Ascending aorta (tissue), 2 donors: ENCODE measurements around the gene SHROOM2. TPM values are rescaled to one million over a fixed set of nuclear protein-coding genes. Genes with fewer than 3 reads are reported as not detected.

Experiments
- DNase-seq, 2 donors: peaks; one replicate each; pipeline ENCODE4 v3.0.0-alpha.2; 2019; ENCODE audit warnings: low spot score in 2 of 2
- H3K27ac ChIP-seq, 2 donors: fragments of 200-600 bp; sonication (generic); one replicate each; pipeline ENCODE4 v1.5.1; 2016 to 2017; ENCODE audit warnings: mild to moderate bottlenecking in 1 of 2
- H3K27me3 ChIP-seq: fragments of 200-600 bp; sonication (generic); one replicate; pipeline ENCODE4 v1.5.1; 2017
- H3K36me3 ChIP-seq, 2 donors: fragments of 200-600 bp; sonication (generic); one replicate each; pipeline ENCODE4 v1.5.1; 2016
- H3K4me1 ChIP-seq, 2 donors: fragments of 200-600 bp; sonication (generic); one replicate each; pipeline ENCODE4 v1.5.1; 2016 to 2017; ENCODE audit warnings: mild to moderate bottlenecking in 1 of 2
- H3K4me3 ChIP-seq, 2 donors: fragments of 200-600 bp; sonication (generic); one replicate each; pipeline ENCODE4 v1.5.1; 2016 to 2017; ENCODE audit warnings: mild to moderate bottlenecking in 1 of 2
- H3K9me3 ChIP-seq, 2 donors: fragments of 200-600 bp; sonication (generic); one replicate each; pipeline ENCODE4 v1.5.1; 2016
- intact Hi-C: fragments of 100-400 bp; cut with DNase I; formaldehyde crosslinking; loops from one replicate; pipeline ENCODE4 v1.15.1; 2023
- total RNA-seq: library from RNA; depleted of rRNA; stranded (reverse); fragments of >200 nt; gene quantifications from one replicate; pipeline ENCODE4 v1.1.0, GENCODE V29; 2016
- TF ChIP-seq, protein P1 (sequence below), 3 experiments: fragments of 200-600 bp in 2 of 3; fragments of 450-650 bp in 1 of 3; sonication (generic) in 2 of 3; IDR thresholded peaks; one replicate each; pipeline ENCODE4 v1.5.1; 2016 to 2019; ENCODE audit warnings: antibody characterized with exemption in 3 of 3, mild to moderate bottlenecking in 1 of 3, moderate library complexity in 1 of 3

SHROOM2 gene
- total RNA-seq, 1 donor from 2014 or later = 7.5 TPM

DNA sequence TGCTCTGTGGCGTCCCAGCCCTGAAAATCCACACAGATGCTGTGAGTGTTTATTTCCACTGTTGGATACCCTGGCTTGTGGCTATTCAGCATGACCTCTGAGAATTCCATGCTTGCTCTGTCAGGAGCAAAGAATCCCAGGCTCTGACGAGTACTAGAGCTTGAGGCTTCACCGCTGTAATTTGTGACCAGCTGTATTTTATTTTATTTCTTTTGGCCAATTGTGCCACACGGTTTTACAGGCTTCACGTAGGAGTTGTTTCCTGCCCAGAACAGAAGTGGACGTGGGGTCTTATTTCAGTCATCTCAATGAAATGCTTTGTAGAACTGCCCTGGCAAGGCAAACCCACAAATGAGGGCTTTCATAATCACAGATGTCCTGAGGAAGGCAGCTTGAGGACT, 111.5 kb downstream of the SHROOM2 start:
- Histone ChIP-seq H3K27ac (no peak overlapping the region), H3K4me1 (no peaks in the 10 kb centered on the region), H3K36me3 (no peaks in the 10 kb centered on the region), H3K9me3 (no peaks in the 10 kb centered on the region), H3K4me3 (no peak overlapping the region), H3K27me3 (no peaks in the 10 kb centered on the region)
- TF ChIP-seq, protein P1, sequence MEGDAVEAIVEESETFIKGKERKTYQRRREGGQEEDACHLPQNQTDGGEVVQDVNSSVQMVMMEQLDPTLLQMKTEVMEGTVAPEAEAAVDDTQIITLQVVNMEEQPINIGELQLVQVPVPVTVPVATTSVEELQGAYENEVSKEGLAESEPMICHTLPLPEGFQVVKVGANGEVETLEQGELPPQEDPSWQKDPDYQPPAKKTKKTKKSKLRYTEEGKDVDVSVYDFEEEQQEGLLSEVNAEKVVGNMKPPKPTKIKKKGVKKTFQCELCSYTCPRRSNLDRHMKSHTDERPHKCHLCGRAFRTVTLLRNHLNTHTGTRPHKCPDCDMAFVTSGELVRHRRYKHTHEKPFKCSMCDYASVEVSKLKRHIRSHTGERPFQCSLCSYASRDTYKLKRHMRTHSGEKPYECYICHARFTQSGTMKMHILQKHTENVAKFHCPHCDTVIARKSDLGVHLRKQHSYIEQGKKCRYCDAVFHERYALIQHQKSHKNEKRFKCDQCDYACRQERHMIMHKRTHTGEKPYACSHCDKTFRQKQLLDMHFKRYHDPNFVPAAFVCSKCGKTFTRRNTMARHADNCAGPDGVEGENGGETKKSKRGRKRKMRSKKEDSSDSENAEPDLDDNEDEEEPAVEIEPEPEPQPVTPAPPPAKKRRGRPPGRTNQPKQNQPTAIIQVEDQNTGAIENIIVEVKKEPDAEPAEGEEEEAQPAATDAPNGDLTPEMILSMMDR (IDR thresholded peaks at IDR 0.05) = no peak
- no peak for DNase-seq
- intact Hi-C loops = no loop called here

- intact Hi-C loops = no loop called here
- Histone ChIP-seq H3K36me3 (no peaks in the 10 kb centered on the region), H3K4me1 (no peaks in the 10 kb centered on the region), H3K27me3 (no peaks in the 10 kb centered on the region), H3K4me3 (no peak overlapping the region), H3K27ac (no peak overlapping the region), H3K9me3 (no peaks in the 10 kb centered on the region)
- TF ChIP-seq, protein P1 (IDR thresholded peaks at IDR 0.05) = no peak
- DNase-seq = no peak
Measured at GRCh38 chrX:9899640-9900111, 113.4 kb downstream of the SHROOM2 start.

DNA sequence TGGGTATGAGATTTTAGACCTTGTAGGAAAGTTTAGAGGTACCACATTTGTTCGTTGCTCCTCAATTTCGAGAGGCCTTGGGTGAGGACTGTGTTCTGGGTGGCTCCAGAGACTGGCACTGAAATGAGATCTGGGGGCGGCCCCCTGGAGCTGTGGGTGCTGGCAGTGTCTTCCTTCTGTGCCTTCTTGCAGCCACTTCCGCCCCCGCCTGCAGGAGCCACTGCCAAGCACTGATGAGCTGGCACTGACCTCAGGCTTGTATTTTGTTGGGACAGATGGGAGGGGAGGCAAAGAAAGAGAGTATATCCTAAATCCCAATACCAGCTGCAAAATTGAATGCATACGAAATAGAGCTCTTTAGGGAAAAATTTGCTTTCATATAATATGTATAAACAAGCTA, 116.4 kb downstream of the SHROOM2 start:
- DNase-seq = no peak
- Histone ChIP-seq H3K4me1 (no peaks in the 10 kb centered on the region), H3K9me3 (no peaks in the 10 kb centered on the region), H3K27me3 (no peaks in the 10 kb centered on the region), H3K4me3 (no peak overlapping the region), H3K27ac (no peak overlapping the region), H3K36me3 (no peaks in the 10 kb centered on the region)
- intact Hi-C loops = no loop called here
- TF ChIP-seq, protein P1 (IDR thresholded peaks at IDR 0.05) = no peak

DNA sequence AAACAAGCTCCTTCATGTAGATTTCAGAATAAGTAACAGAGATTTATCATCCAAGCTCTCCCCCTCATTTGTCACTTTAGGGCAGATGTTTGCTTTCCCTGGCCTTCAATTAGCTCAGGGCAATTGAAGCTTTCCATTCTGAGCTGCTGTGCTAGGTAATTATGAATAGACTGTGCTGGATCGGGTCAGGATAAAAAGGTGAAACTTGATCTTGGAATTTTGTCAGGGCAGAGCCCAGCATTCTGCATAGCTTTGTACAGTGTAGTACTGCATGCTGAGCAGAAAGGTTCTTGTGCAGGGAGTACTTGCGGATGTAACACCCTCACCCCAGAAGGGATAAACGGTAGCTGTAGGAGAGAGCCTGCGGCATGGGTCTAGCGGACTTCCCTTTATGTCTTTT, 116.9 kb downstream of the SHROOM2 start:
- no peaks in the 10 kb centered on the region for H3K4me1 ChIP-seq
- H3K27me3 ChIP-seq = no peaks in the 10 kb centered on the region
- H3K9me3 ChIP-seq = no peaks in the 10 kb centered on the region
- TF ChIP-seq, protein P1 (IDR thresholded peaks at IDR 0.05) = no peak
- no peak overlapping the region for H3K4me3 ChIP-seq
- H3K36me3 ChIP-seq = no peaks in the 10 kb centered on the region
- no peak overlapping the region for H3K27ac ChIP-seq
- no peak for DNase-seq
- intact Hi-C loops = no loop called here

DNA sequence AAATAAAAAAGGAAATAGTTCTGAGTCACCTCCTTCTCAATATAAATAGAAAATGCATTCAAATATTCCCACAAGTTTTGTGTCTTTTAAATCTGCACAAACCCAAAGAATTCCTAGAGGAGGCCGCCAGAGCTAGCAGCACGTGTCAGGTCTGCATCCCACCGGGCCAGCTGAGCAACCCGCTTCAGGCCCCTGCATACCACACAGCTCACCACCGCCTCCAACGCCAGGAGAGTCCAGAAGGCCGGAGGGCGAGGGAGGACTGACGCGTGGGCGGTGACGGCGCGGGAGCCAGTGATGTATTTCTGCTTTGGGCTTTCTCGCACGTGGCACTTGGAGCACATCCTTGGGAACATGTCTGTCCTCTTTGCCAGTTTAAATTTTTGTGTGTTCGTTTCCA, 119.1 kb downstream of the SHROOM2 start:
- Histone ChIP-seq H3K27me3 (no peaks in the 10 kb centered on the region), H3K36me3 (no peaks in the 10 kb centered on the region), H3K4me3 (no peak overlapping the region), H3K4me1 (no peaks in the 10 kb centered on the region), H3K9me3 (no peaks in the 10 kb centered on the region), H3K27ac (no peak overlapping the region)
- intact Hi-C loops = no loop called here
- no peak for DNase-seq
- TF ChIP-seq, protein P1 (IDR thresholded peaks at IDR 0.05) = no peak

DNA sequence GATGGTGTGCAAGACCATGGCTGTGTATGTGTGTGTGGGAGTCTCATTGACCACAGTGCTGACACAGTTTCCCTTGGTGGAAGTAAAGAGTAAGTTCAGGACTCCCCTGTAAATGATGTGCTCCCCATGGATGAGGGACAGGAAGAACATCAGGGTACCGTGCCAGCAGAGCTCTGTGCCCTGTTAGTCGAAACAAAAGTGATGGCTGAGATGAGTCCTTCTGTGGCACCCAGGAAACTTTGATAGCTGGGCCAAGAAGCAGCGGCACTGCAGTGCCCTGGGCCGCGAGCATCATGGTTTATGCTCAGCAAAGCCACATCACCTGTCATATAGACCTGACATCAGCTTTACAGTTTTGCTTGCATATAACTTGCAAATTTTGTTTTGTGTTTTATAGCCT, 119.5 kb downstream of the SHROOM2 start:
- Histone ChIP-seq H3K9me3 (no peaks in the 10 kb centered on the region), H3K4me3 (no peak overlapping the region), H3K27ac (no peak overlapping the region), H3K36me3 (no peaks in the 10 kb centered on the region), H3K27me3 (no peaks in the 10 kb centered on the region), H3K4me1 (no peaks in the 10 kb centered on the region)
- no peak for DNase-seq
- TF ChIP-seq, protein P1 (IDR thresholded peaks at IDR 0.05) = no peak
- intact Hi-C loops = no loop called here
